GM23338 (cell line): Measurements from ENCODE around the gene DDN. TPM values are rescaled to one million over a fixed set of nuclear protein-coding genes. Genes with fewer than 3 reads are reported as not detected.

Experiments used
- ATAC-seq: fragments of 200-7000 bp; cut with Tn5 transposase; 3 replicates; pipeline ENCODE4 v1.9.1; 2020
- DNase-seq: peaks from one replicate; pipeline ENCODE4 v3.0.0-alpha.2; 2015; ENCODE audit warnings: low spot score
- H2AFZ ChIP-seq: fragments of 200-600 bp; sonication (generic); 2 replicates; pipeline ENCODE4 v1.8.0; 2016; ENCODE audit warnings: antibody characterized with exemption, mild to moderate bottlenecking, moderate library complexity
- H3F3A ChIP-seq: fragments of 200-600 bp; sonication (generic); replicated peaks from 2 replicates; pipeline ENCODE4 v1.8.0; 2017; ENCODE audit warnings: antibody characterized with exemption, mixed run types, low read depth
- H3K27ac ChIP-seq: fragments of 200-600 bp; sonication (generic); 2 replicates; pipeline ENCODE4 v1.6.1; 2016; ENCODE audit warnings: low read depth
- H3K27me3 ChIP-seq: fragments of 200-600 bp; sonication (generic); 2 replicates; pipeline ENCODE4 v1.8.0; 2016; ENCODE audit warnings: mild to moderate bottlenecking, mixed run types, moderate library complexity; ENCODE audit not compliant: insufficient read depth
- H3K36me3 ChIP-seq: fragments of 200-600 bp; sonication (generic); 2 replicates; pipeline ENCODE4 v1.8.0; 2016; ENCODE audit warnings: mild to moderate bottlenecking; ENCODE audit not compliant: insufficient read depth
- H3K4me1 ChIP-seq: fragments of 200-600 bp; sonication (generic); 2 replicates; pipeline ENCODE4 v1.8.0; 2016; ENCODE audit warnings: mild to moderate bottlenecking, moderate library complexity; ENCODE audit not compliant: insufficient read depth
- H3K4me2 ChIP-seq: fragments of 200-600 bp; sonication (generic); 2 replicates; pipeline ENCODE4 v1.7.1; 2017; ENCODE audit warnings: mixed run types
- H3K4me3 ChIP-seq: fragments of 200-600 bp; sonication (generic); 2 replicates; pipeline ENCODE4 v1.6.1; 2016; ENCODE audit warnings: mixed run types
- H3K79me2 ChIP-seq: fragments of 200-600 bp; sonication (generic); replicated peaks from 2 replicates; pipeline ENCODE4 v1.8.0; 2017; ENCODE audit warnings: mild to moderate bottlenecking; ENCODE audit not compliant: insufficient read depth
- H3K9me2 ChIP-seq: fragments of 200-600 bp; sonication (generic); 2 replicates; pipeline ENCODE4 v1.8.0; 2017; ENCODE audit not compliant: insufficient read depth
- H4K20me1 ChIP-seq: fragments of 200-600 bp; sonication (generic); replicated peaks from 2 replicates; pipeline ENCODE4 v1.8.0; 2017; ENCODE audit warnings: mild to moderate bottlenecking; ENCODE audit not compliant: insufficient read depth
- H3K27ac Mint-ChIP-seq: 2 replicates; pipeline ENCODE4 v1.8.0; 2020; ENCODE audit warnings: inconsistent platforms, mild to moderate bottlenecking, moderate library complexity, mixed read lengths
- H3K27me3 Mint-ChIP-seq: 3 replicates; pipeline ENCODE4 v1.8.0; 2022; ENCODE audit warnings: low read depth, mild to moderate bottlenecking, moderate library complexity, mixed read lengths, inconsistent platforms; ENCODE audit not compliant: insufficient read depth, poor library complexity
- H3K36me3 Mint-ChIP-seq: 3 replicates; pipeline ENCODE4 v1.8.0; 2021; ENCODE audit warnings: low read depth, mild to moderate bottlenecking, inconsistent platforms, moderate library complexity, mixed read lengths
- H3K4me1 Mint-ChIP-seq: 3 replicates; pipeline ENCODE4 v1.8.0; 2020; ENCODE audit warnings: mild to moderate bottlenecking, inconsistent platforms, mixed read lengths
- H3K4me3 Mint-ChIP-seq: 3 replicates; pipeline ENCODE4 v1.8.0; 2021; ENCODE audit warnings: moderate library complexity, mild to moderate bottlenecking, inconsistent platforms, mixed read lengths
- H3K9me3 Mint-ChIP-seq: 3 replicates; pipeline ENCODE4 v1.8.0; 2020; ENCODE audit warnings: moderate library complexity, mild to moderate bottlenecking, inconsistent platforms, mixed read lengths
- CREB1 ChIP-seq: fragments of 250-450 bp; sonication (Bioruptor Pico); IDR thresholded peaks from 2 replicates; pipeline ENCODE4 v1.5.0; 2020; ENCODE audit warnings: low read depth, mild to moderate bottlenecking, moderate library complexity
- CTCF ChIP-seq, 2 experiments: fragments of 200-600 bp in 1 of 2; sonication (generic) in 1 of 2; conservative IDR thresholded peaks; 2 replicates each; pipeline versions ENCODE4 v1.5.1 to v1.6.1; 2016 to 2017; ENCODE audit warnings: antibody characterized with exemption in 2 of 2, low read depth in 2 of 2, mild to moderate bottlenecking in 2 of 2, moderate library complexity in 1 of 2
- ETS1 ChIP-seq: IDR thresholded peaks from 2 replicates; pipeline ENCODE4 v1.6.1; 2016; ENCODE audit warnings: antibody characterized with exemption
- EZH2phosphoT487 ChIP-seq: fragments of 200-600 bp; sonication (generic); IDR thresholded peaks from one replicate; pipeline ENCODE4 v1.8.1; 2018; ENCODE audit warnings: antibody characterized with exemption; ENCODE audit not compliant: unreplicated experiment
- POLR2AphosphoS5 ChIP-seq: IDR thresholded peaks from 2 replicates; pipeline ENCODE4 v1.6.1; 2016; ENCODE audit warnings: antibody characterized with exemption, low read depth
- STAT1 ChIP-seq: IDR thresholded peaks from one replicate; pipeline ENCODE4 v1.6.1; 2016; ENCODE audit warnings: antibody characterized with exemption; ENCODE audit not compliant: unreplicated experiment
- ZNF114 ChIP-seq: fragments of 250-450 bp; sonication (Bioruptor Pico); IDR thresholded peaks from 2 replicates; pipeline ENCODE4 v1.5.0; 2020; ENCODE audit warnings: mild to moderate bottlenecking, moderate library complexity
- ZNF331 ChIP-seq: fragments of 250-450 bp; sonication (Bioruptor Pico); IDR thresholded peaks from 2 replicates; pipeline ENCODE4 v1.5.0; 2020; ENCODE audit warnings: low read depth, mild to moderate bottlenecking, moderate library complexity
- polyA plus RNA-seq: library from polyadenylated mRNA; unstranded; fragments of >200 nt; fragmentation: Nextera tagmentation; extraction: Ambion mirVana; gene quantifications from 2 replicates; pipeline ENCODE4 v1.2.1, GENCODE V29; 2016
- total RNA-seq: library from RNA; depleted of rRNA; stranded (reverse); fragments of >200 nt; shearing (Covaris generic); gene quantifications from 2 replicates; pipeline ENCODE4 v1.2.3, GENCODE V29; 2014

The DDN gene
- total and polyA plus RNA-seq, 2 experiments from 2014 or later, result 0.10 TPM; not detected in 1

- peak overlapping the region; percentile 99 for H2AFZ ChIP-seq
- H3K79me2 ChIP-seq, result peaks cover 38% of the 10 kb centered on the region
- no peak for DNase-seq
- Mint-ChIP-seq H3K27ac (peak overlapping the region; percentile 97), H3K4me3 (peak overlapping the region; percentile 97), H3K9me3 (no peaks in the 10 kb centered on the region; the same call in 2 of the 3 replicates), H3K27me3 (peaks cover 17% of the 10 kb centered on the region), H3K36me3 (peaks cover 25% of the 10 kb centered on the region), H3K4me1 (peaks cover 27% of the 10 kb centered on the region)
- H3K4me3 ChIP-seq, result peak overlapping the region; percentile 87
- TF ChIP-seq ZNF114, result no peak
- no peak for TF ChIP-seq EZH2phosphoT487
- no peak for TF ChIP-seq CTCF (conservative IDR thresholded peaks at IDR 0.05; ENCODE audit: low read depth in 2 of 2)
- TF ChIP-seq STAT1, result no peak
- no peak for TF ChIP-seq CREB1
- peak overlapping the region; percentile 88 for H3K4me2 ChIP-seq
- H3K36me3 ChIP-seq, result peaks cover 8% of the 10 kb centered on the region; the same call in 1 of the 2 replicates
- H4K20me1 ChIP-seq, result peaks cover 30% of the 10 kb centered on the region
- no peaks in the 10 kb centered on the region for H3K27me3 ChIP-seq
- peak overlapping the region; percentile 88 for H3K27ac ChIP-seq
- no peaks in the 10 kb centered on the region for H3K9me2 ChIP-seq
- peaks cover 15% of the 10 kb centered on the region for H3K4me1 ChIP-seq
- H3F3A ChIP-seq, result 0 out of 2 replicates have a peak, but pooled peaks cover 2% of the 10 kb centered on the region
- no peak for ATAC-seq
These were observed 41.2 kb downstream of the DDN start for GRCh38 chr12:48958049-48958388.

GRCh38 chr12:48957141-48958048 lies 41.8 kb downstream of the DDN start, which contains the start of gene ARF3:
Gene ARF3 (minus strand): TSS chr12:48957487. CDS start chr12:48941095, 16,392 bp downstream.
- peaks cover 15% of the 10 kb centered on the region for H3K4me1 ChIP-seq
- H4K20me1 ChIP-seq, result peaks cover 35% of the 10 kb centered on the region
- Mint-ChIP-seq H3K27ac (peak within 1 kb of the TSS; percentile 97), H3K27me3 (peaks cover 17% of the 10 kb centered on the region), H3K4me3 (peak within 1 kb of the TSS; percentile 97), H3K36me3 (peaks cover 31% of the 10 kb centered on the region), H3K9me3 (no peaks in the 10 kb centered on the region; the same call in 2 of the 3 replicates), H3K4me1 (peaks cover 27% of the 10 kb centered on the region)
- no peaks in the 10 kb centered on the region for H3K9me2 ChIP-seq
- peak within 1 kb of the TSS; percentile 99 for H2AFZ ChIP-seq
- peak within 1 kb of the TSS; percentile 92 for H3K27ac ChIP-seq
- ATAC-seq (peak; percentile 89), DNase-seq (peak; percentile 99)
- peak; percentile 80 for TF ChIP-seq POLR2AphosphoS5
- no peak for TF ChIP-seq ZNF331 (CRISPR knock-in tag)
- 0 out of 2 replicates have a peak, but pooled peaks have one; percentile 28 for TF ChIP-seq CREB1
- TF ChIP-seq ETS1, result peak; percentile 58
- peak within 1 kb of the TSS; percentile 88 for H3K4me2 ChIP-seq
- 0 out of 2 replicates have a peak, but pooled peaks cover 2% of the 10 kb centered on the region for H3F3A ChIP-seq
- peaks cover 11% of the 10 kb centered on the region; the same call in 1 of the 2 replicates for H3K36me3 ChIP-seq
- peaks cover 44% of the 10 kb centered on the region for H3K79me2 ChIP-seq
- no peaks in the 10 kb centered on the region for H3K27me3 ChIP-seq
- H3K4me3 ChIP-seq, result peak within 1 kb of the TSS; percentile 87
